GM18498 (cell line): ENCODE data around the gene DENND11.
"Not testable (repeated sequence)": the region's sequence is repeated elsewhere in the genome, so short reads cannot be mapped to it uniquely, and the experiment has no call there.

ENCODE experiments used
- ATAC-seq: cut with Tn5 transposase; IDR thresholded peaks from one replicate; pipeline ENCODE4 v1.9.1; 2021; ENCODE audit warnings: mild to moderate bottlenecking, moderate library complexity; ENCODE audit not compliant: unreplicated experiment

Gene DENND11

GRCh38 chr7:141709318-141709717 is 7.4 kb upstream of the DENND11 start:
- no peak for ATAC-seq

GRCh38 chr7:141708351-141708750 is 6.4 kb upstream of the DENND11 start, which contains the start of gene WEE2:
WEE2 (plus strand) TSS chr7:141708353; CDS start chr7:141708759, 406 bp downstream.
- no peak for ATAC-seq

DNA sequence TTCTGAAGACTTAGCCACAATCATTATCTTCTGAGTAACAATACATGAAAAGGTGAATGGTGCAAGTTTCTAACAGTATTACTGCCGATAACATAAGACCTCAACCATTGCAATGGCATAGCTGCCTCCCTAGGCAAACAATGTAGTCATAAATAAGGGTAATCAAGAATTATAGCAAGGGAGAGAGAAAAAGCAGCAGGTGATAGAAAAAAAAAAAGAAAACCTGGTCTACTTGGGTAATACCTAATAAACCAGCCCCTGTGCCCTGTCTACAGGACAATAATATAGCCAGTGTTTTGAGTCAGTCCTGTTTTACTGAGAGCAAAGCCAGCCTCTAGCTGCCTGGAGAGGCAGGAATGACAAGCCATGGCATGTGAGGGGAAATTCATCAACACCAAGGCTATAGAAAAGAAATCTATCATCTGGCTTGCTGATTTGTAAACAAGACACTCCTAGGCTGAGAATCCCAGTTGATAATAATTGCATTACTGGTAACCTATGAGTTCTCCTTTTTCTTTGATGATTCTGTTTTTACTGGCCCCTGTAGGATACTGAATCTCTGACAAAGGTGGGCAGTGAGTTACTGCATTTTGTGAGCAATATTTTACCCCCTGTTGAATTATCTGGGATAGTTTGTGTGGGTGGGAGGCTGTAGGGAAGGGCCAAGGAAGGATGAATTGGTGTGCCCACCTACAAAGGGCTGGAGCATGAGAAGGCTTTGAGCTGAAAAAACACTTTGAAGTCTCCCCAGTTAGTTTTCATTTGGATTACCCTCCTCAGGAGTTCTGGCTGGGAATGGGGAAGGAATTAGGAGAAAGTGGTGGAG is 4.5 kb upstream of the DENND11 start:
- ATAC-seq, result no peak

GRCh38 chr7:141704741-141705140 is 2.8 kb upstream of the DENND11 start:
- ATAC-seq, result no peak

DNA sequence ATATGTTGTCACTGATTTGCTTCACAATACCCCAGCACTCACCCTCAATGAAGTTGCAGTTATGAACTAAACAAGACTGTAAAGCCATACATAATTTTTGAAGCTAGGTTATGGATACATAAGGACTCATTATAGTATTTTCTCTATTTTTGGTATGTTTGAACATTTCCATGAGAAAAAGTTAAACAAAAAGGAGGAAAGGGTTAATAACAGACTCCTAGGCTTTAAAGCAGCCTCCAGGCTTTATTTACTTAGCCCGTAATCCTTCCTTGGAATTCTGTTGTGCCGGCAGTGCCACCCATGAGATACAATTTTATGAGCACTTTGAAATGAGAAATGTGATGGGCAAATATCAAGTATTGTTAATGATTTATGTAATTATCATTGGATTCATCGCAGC is 2.1 kb upstream of the DENND11 start:
- ATAC-seq, result no peak

- ATAC-seq, result no peak
Measured at GRCh38 chr7:141702892-141703291, 926 bp upstream of the DENND11 start.

GRCh38 chr7:141701489-141702046 is 398 bp downstream of the DENND11 start:
- peak; percentile 87 for ATAC-seq

DNA sequence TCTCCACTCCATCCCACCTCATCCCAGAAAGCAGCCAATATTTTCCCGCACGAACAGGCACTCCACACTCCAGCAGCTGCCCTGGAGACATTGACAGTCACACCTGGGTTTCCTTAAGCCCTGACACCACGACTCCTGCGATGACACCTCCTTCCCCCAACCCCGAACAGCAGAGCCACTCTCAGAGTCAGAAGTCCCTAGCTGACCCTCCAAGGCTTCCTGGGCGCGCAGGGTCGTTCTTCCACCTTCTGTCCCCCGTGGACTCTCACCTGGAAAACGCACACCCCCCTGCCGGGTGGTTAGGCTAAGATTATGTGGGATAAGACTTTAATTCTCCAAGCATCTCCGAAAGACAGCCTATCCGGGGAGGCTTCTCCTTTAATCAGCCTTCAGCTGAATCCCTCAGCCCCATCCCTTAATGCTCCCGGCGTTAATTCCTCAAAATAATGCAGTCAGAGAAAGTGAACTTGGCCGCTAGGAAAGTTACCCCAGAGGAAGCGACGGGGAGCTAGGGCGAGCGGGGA is 1.1 kb downstream of the DENND11 start:
- ATAC-seq, result no peak

DNA sequence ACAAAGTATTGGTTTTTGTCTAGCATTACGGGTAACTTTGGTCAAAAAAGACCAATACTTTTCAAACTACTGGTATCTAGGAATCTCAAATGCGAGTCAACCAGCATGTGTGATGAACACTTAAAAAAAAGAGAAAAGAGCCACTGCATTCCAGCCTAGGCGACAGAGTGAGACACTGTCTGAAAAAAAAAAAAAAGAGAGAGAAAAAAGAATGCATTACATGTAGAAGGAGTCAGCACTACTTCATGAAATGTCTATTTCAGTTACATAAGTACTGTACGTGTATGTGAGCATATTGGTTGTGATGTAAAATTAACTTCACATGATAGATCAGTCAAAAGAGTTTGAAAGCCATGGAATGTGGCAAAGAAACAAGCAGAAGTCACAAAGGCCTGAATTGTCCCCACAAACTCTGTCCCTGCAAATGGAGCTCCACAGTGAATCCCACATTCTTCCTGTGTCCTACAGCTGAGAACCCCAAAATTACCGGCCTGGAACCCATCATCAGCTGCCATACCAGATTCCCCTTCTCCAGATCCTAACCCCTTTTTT is 1.6 kb downstream of the DENND11 start:
- no peak for ATAC-seq

DNA sequence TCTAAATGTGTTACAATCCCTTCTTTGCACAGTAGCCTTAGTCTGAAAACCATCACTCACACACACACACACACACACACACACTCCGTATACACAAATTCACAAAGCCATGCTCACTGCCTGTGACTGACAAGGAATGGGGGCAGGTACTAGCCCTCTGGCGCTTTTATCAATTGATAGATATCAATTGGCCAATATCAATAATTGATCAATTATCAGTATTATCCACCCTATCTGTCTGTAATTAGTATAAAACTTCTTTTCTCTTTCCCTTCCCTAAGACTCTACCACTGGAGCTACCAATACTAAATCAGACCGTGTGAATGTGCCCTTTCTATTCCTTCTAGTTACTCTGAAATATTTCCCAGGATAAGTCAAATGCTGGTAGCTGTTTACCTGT is 2.1 kb downstream of the DENND11 start:
- ATAC-seq, result no peak

GRCh38 chr7:141698247-141699015 is 3.5 kb downstream of the DENND11 start:
- ATAC-seq, result no peak

DNA sequence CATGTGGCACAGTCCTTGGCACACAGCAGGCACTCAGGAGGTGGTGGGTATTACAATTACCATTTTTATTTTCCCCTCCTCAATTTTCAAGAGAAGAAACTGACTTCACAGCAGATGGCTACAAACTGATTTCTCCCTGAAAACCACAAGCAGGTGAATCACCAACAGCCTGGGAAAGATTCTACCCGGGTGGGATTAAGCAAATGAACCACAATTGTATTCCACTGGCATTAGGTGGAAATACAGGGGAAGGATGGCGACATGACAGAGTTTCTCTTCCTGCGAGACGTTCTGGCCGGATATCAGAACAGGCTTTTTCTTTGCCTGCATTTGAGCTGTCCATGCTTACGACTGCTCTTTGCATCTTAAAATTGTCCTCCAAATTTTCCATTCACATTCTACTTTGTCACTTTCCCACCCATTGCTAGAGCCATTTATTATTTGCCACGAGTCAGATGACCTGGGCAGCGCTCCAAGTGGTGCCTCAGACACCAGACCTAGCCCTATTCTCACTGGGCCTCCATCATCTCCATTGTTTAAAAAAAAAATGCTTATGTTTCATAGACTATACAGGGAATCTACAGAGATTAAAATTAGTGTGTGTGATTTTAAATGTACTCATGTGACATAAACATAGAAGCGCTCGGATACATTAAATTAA is 4.6 kb downstream of the DENND11 start:
- no peak for ATAC-seq

GRCh38 chr7:141696348-141696747 is 5.6 kb downstream of the DENND11 start:
- ATAC-seq, result no peak

DNA sequence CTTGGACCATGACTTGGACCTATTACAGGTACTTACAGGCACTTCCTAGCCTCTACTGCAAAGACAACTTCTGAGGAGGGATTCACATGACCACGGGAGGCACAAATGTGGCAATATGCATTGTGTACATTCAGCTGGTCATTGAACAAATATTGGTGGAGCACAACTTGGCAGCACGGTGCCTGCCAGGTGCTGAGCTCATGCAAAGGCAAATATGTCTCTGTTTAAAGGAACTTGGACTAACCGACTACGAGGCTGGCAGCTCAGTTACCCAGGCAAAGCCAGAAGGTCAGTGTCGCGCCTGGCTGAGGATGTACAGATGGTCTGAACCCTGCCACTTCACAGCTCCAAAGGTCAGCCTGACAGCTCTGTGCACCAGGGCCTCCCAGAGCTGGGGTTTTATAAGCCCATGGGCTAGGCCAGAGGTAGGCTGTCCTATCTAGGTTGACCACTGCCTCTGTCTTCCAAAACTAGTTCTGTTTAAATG is 6.1 kb downstream of the DENND11 start:
- no peak for ATAC-seq

- no peak for ATAC-seq
Measured at GRCh38 chr7:141693082-141693481, 8.9 kb downstream of the DENND11 start.

DNA sequence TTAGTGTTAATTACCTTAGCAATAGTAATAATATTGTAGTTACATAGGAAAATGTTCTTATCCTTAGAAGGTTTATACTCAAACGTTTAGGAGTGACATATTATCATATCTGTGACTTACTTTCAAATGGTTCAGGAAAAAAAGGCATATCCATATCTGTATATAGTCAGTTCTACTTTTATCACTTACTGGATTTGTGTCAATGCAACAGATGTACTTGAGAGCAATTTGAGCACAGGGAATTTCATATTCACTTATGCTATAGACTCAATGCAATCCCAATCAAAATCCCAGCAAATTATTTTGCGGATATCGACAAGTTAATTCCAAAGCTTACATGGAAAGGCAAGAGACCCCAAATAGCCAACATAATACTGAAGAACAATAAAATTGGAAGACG is 10.0 kb downstream of the DENND11 start:
- no peak for ATAC-seq

DNA sequence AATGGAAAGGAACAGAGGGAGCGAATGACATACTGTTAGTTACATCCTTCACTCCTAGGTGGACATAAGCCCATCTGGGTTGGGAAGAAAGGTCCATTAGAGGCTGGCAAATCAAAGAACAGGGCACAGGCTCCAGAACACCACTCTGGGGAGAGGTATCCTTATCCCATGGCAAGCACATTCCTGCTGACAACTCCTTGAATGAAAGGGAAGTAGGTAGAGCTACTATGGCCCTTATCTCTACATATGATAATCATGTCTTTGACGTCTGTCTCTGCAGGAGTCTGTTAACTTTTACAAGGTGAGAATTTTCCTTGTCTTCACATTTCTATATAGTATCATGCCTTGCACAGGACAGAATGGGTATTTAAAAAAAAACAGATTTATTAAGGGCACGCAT is 10.4 kb downstream of the DENND11 start:
- no peak for ATAC-seq

DNA sequence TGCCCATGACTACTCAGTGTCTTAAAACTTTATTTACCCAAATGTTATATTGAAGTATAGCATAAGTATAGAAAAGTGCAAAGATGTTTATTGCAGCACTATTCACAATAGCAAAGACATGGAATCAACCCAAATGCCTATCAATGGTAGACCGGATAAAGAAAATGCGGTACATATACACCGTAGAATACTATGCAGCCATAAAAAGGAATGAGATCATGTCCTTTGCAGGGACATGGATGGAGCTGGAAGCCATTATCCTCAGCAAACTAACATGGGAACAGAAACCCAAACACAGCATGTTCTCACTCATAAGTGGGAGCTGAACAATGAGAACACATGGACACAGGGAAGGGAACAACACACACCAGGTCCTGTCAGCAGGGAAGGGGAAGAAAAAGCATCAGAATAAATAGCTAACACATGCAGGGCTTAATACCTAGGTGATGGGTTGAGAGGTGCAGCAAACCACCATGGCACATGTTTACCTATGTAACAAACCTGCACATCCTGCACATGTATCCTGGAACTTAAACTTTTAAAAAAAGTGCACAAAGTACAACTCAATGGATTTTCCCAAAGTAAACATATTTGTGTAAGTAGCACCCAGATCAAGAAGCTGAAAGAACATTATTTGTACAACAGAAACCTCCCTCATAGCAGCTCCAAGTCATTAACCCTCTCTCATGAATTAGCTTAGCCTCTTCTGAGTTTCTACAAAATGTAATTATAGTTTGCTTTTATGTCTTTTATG is 12.7 kb downstream of the DENND11 start:
- not testable (repeated sequence) for ATAC-seq

- ATAC-seq, result no peak
Measured at GRCh38 chr7:141688043-141688442, 13.9 kb downstream of the DENND11 start.

DNA sequence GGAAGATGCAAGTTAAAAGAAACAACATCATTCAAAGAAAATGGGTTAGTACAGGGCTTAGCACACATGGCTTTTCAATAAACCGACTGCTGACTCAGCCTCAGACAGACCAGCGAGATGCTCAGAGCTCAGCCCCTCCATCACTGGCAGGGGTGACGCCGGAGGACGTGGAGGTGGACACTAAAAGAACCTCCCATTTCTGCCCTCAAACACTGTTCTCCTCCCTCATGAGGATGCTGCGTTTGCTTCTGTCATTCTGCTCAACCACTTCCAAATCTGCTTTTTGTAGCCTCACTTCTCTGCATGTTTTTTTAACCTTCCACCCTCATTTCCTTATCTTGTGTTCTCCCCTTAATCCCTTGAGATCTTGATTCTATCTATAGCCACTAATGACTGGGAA is 15.3 kb downstream of the DENND11 start:
- ATAC-seq, result no peak
